Hematopoietic multipotent progenitor cell (in vitro differentiated cells): ENCODE data around the gene TBC1D1. TPM values are rescaled to one million over a fixed set of nuclear protein-coding genes. Genes with fewer than 3 reads are reported as not detected.
A peak's percentile ranks its signal among the peaks of the same experiment; 100 is the strongest.
"Not testable (repeated sequence)": the region's sequence is repeated elsewhere in the genome, so short reads cannot be mapped to it uniquely, and the experiment has no call there.

Experiments used
- DNase-seq, 3 donors: peaks; one replicate each; pipeline ENCODE4 v3.0.0-alpha.2; 2011 to 2015; ENCODE audit warnings: low read depth in 2 of 3, low spot score in 2 of 3
- total RNA-seq: library from RNA; depleted of rRNA; stranded (reverse); fragments of >200 nt; gene quantifications from one replicate; pipeline ENCODE4 v1.2.3, GENCODE V29; 2012

Gene TBC1D1
- total RNA-seq, 1 donor = 75.4 TPM

GRCh38 chr4:38008571-38009021 is 117.7 kb downstream of the TBC1D1 start:
- DNase-seq = no peak

GRCh38 chr4:38009421-38009820 is 118.5 kb downstream of the TBC1D1 start:
- DNase-seq = no peak

GRCh38 chr4:38009949-38010348 is 119.1 kb downstream of the TBC1D1 start:
- no peak for DNase-seq

- DNase-seq = no peak
Measured at GRCh38 chr4:38011511-38012162, 120.8 kb downstream of the TBC1D1 start.

DNA sequence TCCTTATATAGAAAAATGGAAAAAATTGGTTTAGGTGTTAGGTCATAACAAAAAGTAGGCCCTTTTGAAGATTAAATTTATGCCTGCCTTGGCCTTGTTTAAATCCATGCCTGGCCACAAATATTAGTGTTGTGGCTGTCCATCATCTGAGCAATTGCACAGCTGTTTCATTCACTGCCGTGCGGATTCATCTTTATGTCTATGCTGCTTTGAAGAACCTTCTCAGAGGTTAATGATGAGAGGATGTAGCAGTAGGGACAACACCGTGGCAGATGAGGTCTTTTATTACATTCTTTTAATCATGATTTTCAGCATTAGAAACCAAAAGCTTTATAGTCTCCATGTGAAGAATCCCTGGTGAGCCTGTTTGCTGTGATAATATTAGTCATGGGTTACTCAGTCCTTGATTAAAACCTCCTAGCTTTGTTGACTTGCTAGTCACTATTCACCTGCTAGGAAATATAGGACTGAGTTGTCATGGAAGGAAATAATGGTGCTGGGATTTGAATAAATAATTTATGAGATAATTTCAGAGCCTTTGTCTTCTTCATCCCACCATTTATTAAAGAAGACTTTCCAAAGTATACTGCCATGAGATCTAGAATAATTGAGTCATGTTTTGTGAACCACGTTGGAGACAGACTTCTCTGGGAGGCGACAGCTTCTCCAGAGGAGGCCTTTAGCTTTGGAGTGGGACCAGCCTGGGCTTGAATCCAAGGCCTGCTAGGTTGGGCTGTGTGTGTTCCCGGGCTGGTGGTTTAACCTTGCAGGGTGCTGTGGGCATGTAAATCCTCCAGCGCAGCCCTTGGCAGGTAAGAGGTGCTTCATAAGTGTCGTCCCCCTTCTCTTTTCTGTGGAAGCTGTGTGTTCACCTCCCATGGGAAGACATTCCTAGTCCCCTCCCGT is 122.8 kb downstream of the TBC1D1 start:
- no peak for DNase-seq

DNA sequence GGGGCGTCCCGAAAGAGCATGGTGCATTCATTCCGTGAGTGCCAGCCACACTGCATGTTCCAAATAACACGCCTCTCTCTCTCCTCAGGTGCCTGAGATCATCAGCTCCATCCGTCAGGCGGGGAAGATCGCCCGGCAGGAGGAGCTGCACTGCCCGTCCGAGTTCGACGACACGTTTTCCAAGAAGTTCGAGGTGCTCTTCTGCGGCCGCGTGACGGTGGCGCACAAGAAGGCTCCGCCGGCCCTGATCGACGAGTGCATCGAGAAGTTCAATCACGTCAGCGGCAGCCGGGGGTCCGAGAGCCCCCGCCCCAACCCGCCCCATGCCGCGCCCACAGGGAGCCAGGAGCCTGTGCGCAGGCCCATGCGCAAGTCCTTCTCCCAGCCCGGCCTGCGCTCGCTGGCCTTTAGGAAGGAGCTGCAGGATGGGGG is 123.6 kb downstream of the TBC1D1 start:
- no peak for DNase-seq

- DNase-seq = no peak
Measured at GRCh38 chr4:38015886-38016515, 125.1 kb downstream of the TBC1D1 start.

GRCh38 chr4:38016698-38017097 is 125.8 kb downstream of the TBC1D1 start:
- DNase-seq = no peak

DNA sequence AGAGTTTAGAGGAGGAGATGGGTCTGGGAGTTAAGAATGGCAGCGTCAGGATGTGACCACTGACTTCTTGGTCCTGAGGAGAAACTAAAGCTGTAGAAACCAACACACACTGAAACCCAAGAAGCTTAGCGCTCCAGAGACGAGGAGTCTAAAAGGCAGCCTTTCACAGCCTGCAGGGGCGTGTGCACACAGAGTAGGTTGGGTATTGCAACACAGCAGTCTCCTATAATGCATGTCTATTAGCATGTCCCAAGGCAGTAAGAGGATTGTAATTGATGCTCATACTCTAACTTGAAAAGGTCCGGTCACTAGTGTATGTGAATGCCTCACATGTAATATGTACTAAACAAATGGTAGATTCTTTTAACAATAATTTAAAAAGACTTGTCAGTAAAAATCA is 126.7 kb downstream of the TBC1D1 start:
- no peak for DNase-seq

DNA sequence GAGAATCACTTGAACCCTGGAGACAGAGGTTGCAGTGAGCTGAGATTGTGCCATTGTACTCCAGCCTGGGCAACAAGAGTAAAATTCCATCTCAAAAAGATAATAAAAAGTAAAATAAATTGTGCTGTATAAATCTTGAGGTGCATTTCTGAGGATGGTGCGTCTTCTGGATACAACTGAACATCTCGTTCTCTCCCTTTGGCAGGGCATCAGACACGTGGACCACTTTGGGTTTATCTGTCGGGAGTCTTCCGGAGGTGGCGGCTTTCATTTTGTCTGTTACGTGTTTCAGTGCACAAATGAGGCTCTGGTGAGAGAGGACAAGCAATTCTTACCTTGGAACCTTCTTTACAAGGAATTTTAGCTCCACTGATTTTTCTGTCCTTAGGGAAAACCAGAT is 129.5 kb downstream of the TBC1D1 start:
- no peak for DNase-seq

GRCh38 chr4:38020961-38021360 is 130.1 kb downstream of the TBC1D1 start:
- not testable (repeated sequence) for DNase-seq

DNA sequence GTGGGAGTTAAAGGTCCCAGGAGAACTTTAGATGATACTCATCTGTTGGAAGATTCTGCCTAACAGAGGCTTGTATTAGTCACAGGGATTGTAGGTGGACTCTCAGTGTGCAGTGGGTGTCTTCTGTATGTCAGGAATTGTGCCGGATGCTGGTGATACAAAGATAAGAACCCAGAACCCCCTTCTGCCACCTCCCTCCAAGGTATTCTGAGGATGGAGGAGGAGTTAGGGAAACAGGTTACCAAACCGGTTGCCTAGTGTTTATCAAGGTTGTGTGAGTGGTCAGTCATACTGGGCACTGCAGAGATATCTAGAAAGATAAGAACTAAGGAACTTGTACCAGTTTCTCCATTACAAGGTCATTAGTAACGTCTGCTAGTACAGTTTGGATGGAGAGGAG is 130.9 kb downstream of the TBC1D1 start:
- no peak for DNase-seq

DNA sequence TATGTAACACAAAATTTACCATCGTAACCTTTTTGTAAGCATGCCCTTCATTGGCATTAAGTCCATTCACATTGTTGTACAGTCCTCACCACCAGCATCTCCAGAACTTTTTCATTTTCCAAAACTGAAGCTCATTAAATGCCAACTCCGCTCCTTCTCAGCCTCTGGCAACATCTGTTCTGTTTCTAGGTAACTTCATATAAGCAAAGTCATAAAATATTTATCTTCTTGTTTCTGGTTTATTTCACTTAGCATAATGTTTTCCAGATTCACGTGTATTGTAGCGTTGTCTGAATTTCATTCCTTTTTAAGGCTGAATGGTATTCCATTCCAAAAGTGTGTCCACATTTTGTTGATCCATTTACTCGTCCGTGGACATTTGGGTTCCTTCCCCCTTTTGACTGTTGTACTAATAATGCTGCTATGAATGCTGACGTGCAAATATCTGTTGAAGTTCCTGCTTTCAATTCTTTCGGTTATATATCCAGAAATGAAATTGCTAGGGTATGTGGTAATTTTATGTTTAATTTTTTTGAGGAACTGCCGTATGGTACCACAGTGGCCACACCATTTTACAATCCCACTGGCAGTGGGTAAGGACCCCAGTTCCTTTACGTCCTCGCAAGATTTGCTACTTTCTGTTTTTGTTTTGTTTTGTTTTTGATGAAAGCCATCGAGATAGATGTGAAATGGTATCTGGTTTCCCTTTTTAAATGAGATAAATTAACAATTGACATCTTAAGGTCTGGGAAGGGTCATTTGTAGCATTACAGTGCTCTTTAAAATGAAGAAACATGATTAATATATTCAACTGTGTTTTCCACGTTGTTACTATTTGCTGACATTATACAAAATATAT is 132.7 kb downstream of the TBC1D1 start:
- DNase-seq = peak in 2 of 3 donors; percentile 25 to 69

DNA sequence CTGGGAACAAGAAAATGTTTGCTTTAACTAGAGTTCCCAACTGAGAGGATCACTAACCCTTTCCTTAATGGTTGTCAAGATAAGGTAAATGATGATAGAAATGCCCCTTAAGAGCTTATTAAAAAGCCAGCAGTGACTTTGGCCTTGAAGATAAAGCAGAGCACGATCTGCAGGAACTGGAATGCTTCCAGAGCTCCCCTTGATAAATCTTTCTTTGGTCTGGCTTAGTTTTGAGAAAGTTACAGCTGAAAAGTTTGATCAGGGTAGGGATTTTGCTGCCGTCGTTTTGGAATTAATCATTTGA is 133.3 kb downstream of the TBC1D1 start:
- peak in 2 of 3 donors; percentile 5 to 15 for DNase-seq

DNA sequence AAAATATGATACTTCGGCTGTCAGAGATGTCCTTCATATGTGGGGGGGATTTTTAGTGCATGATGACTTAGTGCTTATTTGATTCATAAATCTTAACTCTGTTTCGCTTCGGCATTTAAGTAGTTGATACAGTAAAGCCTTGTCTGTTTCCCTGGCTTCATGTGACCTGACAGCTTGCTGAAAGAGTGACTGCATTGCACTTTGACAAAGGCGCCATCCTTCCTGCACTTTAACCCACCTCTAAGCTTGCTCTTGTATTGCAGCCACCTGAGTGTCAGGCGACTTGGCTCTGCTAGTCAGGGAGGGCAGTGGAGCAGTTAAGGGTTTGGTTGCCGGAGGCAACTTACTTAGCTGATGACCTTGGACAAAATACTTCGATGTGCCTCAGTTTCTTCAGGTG is 134.8 kb downstream of the TBC1D1 start:
- DNase-seq = no peak

DNA sequence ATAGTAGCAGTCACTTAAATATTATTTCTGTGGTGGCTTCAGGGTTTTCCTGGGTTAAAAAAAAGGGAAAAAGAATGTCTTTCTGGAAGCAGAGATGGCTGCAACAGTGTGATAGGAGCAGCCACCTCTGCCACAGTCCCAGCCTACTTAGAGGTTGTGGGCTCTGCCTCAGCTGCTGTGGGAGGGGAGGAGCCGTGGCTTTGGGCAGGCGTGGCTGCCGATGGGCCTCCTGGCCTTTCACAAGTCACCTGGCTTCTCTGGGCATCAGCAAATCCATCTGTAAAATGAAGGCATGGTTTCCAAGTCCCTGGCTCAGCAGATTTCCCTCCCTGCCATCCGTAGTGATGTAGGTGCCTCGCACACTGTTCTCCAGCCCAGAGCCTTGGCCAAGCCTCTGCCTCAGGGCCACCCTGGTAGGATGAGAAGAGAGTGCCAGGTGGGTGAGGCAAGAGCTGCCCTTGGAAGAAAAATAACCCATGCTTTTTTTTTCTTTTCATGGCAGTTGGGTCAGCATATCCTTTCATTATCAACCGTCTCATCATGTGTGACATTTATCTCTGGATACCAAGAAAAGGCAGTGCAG is 135.4 kb downstream of the TBC1D1 start:
- no peak for DNase-seq

GRCh38 chr4:38030023-38030422 is 139.1 kb downstream of the TBC1D1 start:
- no peak for DNase-seq

DNA sequence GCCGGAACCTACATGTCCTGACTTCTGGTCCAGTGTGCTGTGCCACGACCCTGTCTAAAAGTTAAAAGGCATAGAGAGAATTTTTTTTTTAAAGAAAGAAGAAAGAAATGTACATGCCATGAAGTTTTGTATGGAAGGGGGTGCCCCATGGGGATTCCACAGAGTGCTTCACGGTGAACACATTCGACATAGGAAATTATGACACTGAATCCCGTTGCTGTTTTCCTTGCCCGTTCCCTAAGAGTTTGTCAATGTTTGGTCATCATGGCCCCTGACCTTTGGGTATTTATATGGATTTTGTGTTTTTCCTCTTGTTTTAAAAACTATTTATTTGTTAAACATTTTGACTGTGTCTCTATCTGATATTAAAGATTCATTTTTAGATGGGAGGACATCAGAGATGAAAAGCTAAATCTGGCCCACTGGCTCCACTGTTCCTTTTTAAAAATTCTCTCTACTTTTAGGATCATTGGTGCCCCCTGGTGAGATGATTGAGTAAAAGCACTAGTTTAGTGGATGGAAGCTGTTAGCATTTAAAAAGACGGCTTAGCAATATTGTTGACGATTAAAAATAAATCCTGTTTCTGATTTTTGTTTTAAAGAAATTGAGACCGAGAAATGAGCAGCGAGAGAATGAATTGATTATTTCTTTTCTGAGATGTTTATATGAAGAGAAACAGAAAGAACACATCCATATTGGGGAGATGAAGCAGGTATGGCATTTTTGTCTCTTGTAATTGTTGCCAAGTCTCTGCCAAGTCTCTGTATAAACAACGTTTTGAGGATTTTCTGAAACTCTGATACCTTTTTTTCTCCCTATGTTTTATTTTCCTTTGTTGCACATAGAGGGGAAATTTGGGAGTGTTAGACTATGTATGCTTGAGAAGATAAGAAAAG is 144.3 kb downstream of the TBC1D1 start:
- DNase-seq = peak; percentile 14 to 91 (median 57)

- DNase-seq = no peak
Measured at GRCh38 chr4:38036548-38036947, 145.7 kb downstream of the TBC1D1 start.
